Breast epithelium (tissue), 4 donors: ENCODE measurements around the gene PKNOX1. TPM values are rescaled to one million over a fixed set of nuclear protein-coding genes. Genes with fewer than 3 reads are reported as not detected.
A peak's percentile ranks its signal among the peaks of the same experiment; 100 is the strongest.

ENCODE experiments used
- DNase-seq, 2 donors: peaks; one replicate each; pipeline ENCODE4 v3.0.0-alpha.2; 2019; ENCODE audit warnings: low spot score in 2 of 2
- H3K27ac ChIP-seq, 2 donors: fragments of 200-600 bp; sonication (generic) in 1 of 2; one replicate each; pipeline ENCODE4 v1.5.1; 2016 to 2019; ENCODE audit warnings: mild to moderate bottlenecking in 1 of 2
- H3K27me3 ChIP-seq, 2 donors: fragments of 200-600 bp; sonication (generic) in 1 of 2; one replicate each; pipeline versions ENCODE4 v1.5.1 to v1.6.0; 2017 to 2019; ENCODE audit warnings: control low read depth in 1 of 2, mild to moderate bottlenecking in 1 of 2
- H3K36me3 ChIP-seq: fragments of 200-600 bp; one replicate; pipeline ENCODE4 v1.5.1; 2019
- H3K4me1 ChIP-seq, 2 donors: fragments of 200-600 bp; sonication (generic); one replicate each; pipeline ENCODE4 v1.5.1; 2016 to 2019; ENCODE audit warnings: control low read depth in 1 of 2
- H3K4me3 ChIP-seq, 3 donors: fragments of 200-600 bp; sonication (generic); 1 replicate in 2 of 3; 2 replicates in 1 of 3; pipeline ENCODE4 v1.5.1; 2016 to 2019; ENCODE audit warnings: mild to moderate bottlenecking in 3 of 3, moderate library complexity in 2 of 3
- H3K9me3 ChIP-seq, 2 donors: fragments of 200-600 bp; sonication (generic) in 1 of 2; one replicate each; pipeline ENCODE4 v1.5.1; 2016 to 2019; ENCODE audit warnings: control low read depth in 1 of 2
- POLR2A ChIP-seq: fragments of 450-650 bp; IDR thresholded peaks from one replicate; pipeline ENCODE4 v1.6.1; 2016; ENCODE audit warnings: antibody characterized with exemption, mild to moderate bottlenecking, moderate library complexity
- POLR2AphosphoS5 ChIP-seq, 3 donors: sonication (generic); formaldehyde crosslinking; IDR thresholded peaks; one replicate each; pipeline ENCODE4 v1.6.1; 2017; ENCODE audit warnings: antibody characterized with exemption in 3 of 3
- intact Hi-C: fragments of 100-400 bp; cut with DNase I; formaldehyde crosslinking; loops from one replicate; pipeline ENCODE4 v1.15.1; 2023; ENCODE audit warnings: low total_unique reads
- total RNA-seq, 3 donors: library from RNA; depleted of rRNA; stranded (reverse); fragments of >200 nt; gene quantifications; one replicate each; pipeline ENCODE4 v1.1.0, GENCODE V29; 2016
- TF ChIP-seq, protein P1 (sequence below), 3 donors: fragments of 450-650 bp; IDR thresholded peaks; one replicate each; pipeline ENCODE4 v1.5.1; 2016 to 2017; ENCODE audit warnings: antibody characterized with exemption in 3 of 3, mild to moderate bottlenecking in 3 of 3, moderate library complexity in 3 of 3

The PKNOX1 gene
- total RNA-seq, 3 donors from 2014 or later: 11.7 to 16.4 (median 14.4) TPM

DNA sequence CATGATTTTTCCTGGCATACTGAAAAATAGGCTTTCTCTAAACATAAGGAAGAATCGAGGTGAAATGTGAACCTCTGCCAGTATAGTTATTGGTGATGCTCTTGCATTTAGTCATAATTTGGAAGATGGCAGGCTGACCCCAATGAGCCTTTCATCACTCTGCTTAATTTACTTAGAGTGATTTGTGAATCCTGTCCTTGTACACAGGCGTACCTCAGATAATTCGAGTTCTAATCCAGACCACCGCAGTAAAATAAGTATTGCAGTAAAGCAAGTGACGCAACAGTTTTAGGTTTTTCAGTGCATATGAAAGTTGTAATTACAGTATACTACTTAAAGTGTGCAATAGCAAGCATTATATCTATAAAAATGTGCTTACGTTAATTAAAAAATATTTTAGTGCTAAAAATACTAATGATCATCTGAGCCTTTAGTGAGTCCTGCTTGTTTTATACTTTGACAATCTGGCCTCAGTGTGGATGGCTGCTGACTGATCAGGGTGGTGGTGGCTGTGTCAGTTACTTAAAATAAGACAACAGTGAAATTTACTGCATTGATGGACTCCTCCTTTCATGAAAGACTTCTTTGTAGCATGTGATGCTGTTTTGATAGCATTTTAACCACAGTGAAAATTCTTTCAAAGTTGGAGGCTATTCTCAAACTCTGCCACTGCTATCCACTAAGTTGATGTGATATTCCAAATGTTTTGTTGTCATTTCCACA lies 1.7 kb downstream of the PKNOX1 start:
- Histone ChIP-seq H3K4me1 (peaks cover 0 to 13% of the 10 kb centered on the region in 2 donors), H3K27me3 (no peaks in the 10 kb centered on the region), H3K9me3 (no peaks in the 10 kb centered on the region), H3K27ac (peak overlapping the region; percentile 98 to 99), H3K36me3 (no peaks in the 10 kb centered on the region), H3K4me3 (peak overlapping the region; percentile 79 to 86 (median 80))
- intact Hi-C loops: no loop called here
- TF ChIP-seq, protein P1, sequence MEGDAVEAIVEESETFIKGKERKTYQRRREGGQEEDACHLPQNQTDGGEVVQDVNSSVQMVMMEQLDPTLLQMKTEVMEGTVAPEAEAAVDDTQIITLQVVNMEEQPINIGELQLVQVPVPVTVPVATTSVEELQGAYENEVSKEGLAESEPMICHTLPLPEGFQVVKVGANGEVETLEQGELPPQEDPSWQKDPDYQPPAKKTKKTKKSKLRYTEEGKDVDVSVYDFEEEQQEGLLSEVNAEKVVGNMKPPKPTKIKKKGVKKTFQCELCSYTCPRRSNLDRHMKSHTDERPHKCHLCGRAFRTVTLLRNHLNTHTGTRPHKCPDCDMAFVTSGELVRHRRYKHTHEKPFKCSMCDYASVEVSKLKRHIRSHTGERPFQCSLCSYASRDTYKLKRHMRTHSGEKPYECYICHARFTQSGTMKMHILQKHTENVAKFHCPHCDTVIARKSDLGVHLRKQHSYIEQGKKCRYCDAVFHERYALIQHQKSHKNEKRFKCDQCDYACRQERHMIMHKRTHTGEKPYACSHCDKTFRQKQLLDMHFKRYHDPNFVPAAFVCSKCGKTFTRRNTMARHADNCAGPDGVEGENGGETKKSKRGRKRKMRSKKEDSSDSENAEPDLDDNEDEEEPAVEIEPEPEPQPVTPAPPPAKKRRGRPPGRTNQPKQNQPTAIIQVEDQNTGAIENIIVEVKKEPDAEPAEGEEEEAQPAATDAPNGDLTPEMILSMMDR (IDR thresholded peaks at IDR 0.05): no peak
- TF ChIP-seq POLR2A (no peak), POLR2AphosphoS5 (IDR thresholded peaks at IDR 0.05) (no peak)
- DNase-seq: no peak

DNA sequence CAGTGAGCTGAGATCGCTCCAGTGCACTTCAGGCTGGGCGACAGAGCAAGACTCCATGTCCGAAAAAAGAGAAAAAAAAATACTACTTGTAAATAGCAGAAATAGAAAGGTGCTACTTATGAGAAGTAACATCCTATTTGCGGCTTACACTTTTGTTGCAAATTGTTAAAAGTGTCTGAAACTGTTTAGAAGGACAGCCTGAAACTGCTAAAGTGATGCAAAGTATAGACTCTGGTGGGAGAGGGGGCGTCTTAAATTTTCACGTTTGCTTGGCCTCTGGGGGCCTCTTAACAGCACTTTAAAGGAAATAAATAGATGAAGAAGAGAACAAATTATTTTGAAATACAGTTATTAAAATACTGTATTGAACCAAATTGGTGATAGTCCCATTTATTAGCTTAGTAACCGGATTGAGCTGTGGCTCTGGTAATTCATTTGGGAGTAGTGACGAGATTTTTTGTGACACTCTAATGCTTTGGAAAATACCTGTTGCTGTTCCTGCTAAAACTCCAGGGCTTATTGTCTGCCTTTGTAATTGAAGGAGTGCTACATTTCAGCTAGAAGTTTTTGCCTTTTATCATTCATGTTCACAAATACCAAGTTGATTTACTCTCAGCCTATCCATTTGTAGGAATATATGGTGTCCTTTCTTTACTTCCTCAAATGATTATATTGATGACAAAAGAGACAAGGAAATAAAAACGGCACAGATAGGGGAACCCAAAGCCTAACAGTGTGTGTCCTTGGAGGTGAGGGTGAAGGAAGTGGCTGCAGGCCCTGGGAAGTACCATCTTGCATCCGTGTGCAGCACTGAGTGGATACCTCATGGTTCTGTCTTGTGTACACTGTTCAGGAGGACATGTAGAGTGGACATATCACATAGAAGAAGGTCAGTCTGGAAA lies 6.2 kb downstream of the PKNOX1 start:
- no peak for DNase-seq
- no peaks in the 10 kb centered on the region for H3K36me3 ChIP-seq
- intact Hi-C loops: no loop called here
- H3K27ac ChIP-seq: no peak overlapping the region
- TF ChIP-seq POLR2AphosphoS5 (IDR thresholded peaks at IDR 0.05) (no peak), POLR2A (no peak)
- TF ChIP-seq, protein P1 (IDR thresholded peaks at IDR 0.05): no peak
- no peaks in the 10 kb centered on the region for H3K9me3 ChIP-seq
- H3K27me3 ChIP-seq: no peaks in the 10 kb centered on the region
- H3K4me1 ChIP-seq: peaks cover 0 to 6% of the 10 kb centered on the region in 2 donors
- H3K4me3 ChIP-seq: no peak overlapping the region

DNA sequence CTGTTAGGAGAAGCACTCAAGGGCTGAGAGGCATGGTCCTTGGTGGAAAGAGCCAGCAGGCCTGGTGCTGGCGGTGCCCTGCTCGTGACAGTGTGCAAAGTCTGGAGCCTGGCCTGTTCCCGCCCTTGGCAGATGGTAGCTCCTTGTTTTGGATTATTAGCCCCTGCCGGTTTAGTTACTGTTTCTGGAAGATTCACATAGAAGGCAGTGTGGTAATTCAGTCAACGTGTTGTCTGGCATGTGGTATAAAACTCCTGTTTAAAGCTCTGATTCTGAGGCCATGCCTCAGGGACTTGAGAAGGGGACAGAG lies 6.8 kb downstream of the PKNOX1 start:
- intact Hi-C loops: no loop called here
- no peak for DNase-seq
- no peaks in the 10 kb centered on the region for H3K9me3 ChIP-seq
- TF ChIP-seq POLR2A (no peak), POLR2AphosphoS5 (IDR thresholded peaks at IDR 0.05) (no peak)
- TF ChIP-seq, protein P1 (IDR thresholded peaks at IDR 0.05): no peak
- H3K36me3 ChIP-seq: no peaks in the 10 kb centered on the region
- no peak overlapping the region for H3K4me3 ChIP-seq
- no peaks in the 10 kb centered on the region for H3K27me3 ChIP-seq
- no peak overlapping the region for H3K27ac ChIP-seq
- peaks cover 0 to 2% of the 10 kb centered on the region in 2 donors for H3K4me1 ChIP-seq

DNA sequence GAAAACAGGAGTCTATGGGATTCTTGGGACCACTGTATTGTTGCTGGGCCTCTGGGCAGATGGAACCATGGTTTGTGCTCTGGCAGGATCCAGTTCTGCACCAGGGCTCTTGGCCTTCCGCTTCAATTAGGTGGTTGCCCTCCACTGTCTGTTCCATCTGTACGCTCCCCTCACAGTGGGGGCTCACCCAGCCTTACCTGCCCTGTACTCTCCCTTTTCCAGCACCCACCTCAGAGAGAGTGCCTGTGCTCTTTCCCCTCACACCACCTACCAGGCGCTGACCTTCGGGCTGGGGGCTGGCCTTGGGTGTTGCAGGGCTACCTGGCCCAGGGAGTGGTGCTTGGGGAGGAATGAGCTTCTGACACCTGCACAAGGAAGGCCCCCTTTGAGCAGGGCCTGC lies 7.5 kb downstream of the PKNOX1 start:
- H3K4me1 ChIP-seq: no peaks in the 10 kb centered on the region
- no peak overlapping the region for H3K27ac ChIP-seq
- no peaks in the 10 kb centered on the region for H3K27me3 ChIP-seq
- H3K4me3 ChIP-seq: no peak overlapping the region
- TF ChIP-seq POLR2AphosphoS5 (IDR thresholded peaks at IDR 0.05): no peak
- TF ChIP-seq POLR2A: no peak
- TF ChIP-seq, protein P1 (IDR thresholded peaks at IDR 0.05): no peak
- H3K9me3 ChIP-seq: no peaks in the 10 kb centered on the region
- no peaks in the 10 kb centered on the region for H3K36me3 ChIP-seq
- intact Hi-C loops: no loop called here
- DNase-seq: no peak

DNA sequence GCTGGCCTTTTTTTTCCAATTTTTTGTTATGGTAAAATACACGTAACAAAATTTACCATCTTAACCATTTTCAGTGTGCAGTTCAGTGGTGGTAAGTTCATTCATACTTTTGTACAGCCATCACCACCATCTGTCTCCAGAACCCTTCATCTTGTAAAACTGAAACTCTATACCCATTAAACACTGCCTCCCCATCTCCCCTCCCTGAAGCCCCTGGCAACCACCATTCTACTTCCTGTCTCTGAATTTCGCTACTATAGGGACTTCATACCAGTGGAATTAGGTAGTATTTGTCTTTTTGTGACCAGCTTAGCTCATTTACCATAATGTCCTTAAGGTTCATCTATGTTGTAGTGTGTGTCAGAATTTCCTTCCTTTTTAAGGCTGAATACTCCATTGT lies 8.7 kb downstream of the PKNOX1 start:
- no peak for TF ChIP-seq POLR2AphosphoS5 (IDR thresholded peaks at IDR 0.05)
- TF ChIP-seq POLR2A: no peak
- TF ChIP-seq, protein P1 (IDR thresholded peaks at IDR 0.05): no peak
- H3K27me3 ChIP-seq: no peaks in the 10 kb centered on the region
- no peaks in the 10 kb centered on the region for H3K9me3 ChIP-seq
- H3K4me3 ChIP-seq: no peak overlapping the region
- no peaks in the 10 kb centered on the region for H3K4me1 ChIP-seq
- intact Hi-C loops: no loop called here
- DNase-seq: no peak
- no peak overlapping the region for H3K27ac ChIP-seq
- H3K36me3 ChIP-seq: no peaks in the 10 kb centered on the region
